ENCODE measurements around the gene LRIG2.

Gene LRIG2

GRCh38 chr1:113138778-113139177, 65.8 kb downstream of the LRIG2 start:
- no peak for TF ChIP-seq CTCF (IDR thresholded peaks at IDR 0.05; ENCODE audit: borderline replicate concordance, insufficient read depth, low read depth, low read length)

GRCh38 chr1:113140176-113140575, 67.2 kb downstream of the LRIG2 start:
- H3K4me3 ChIP-seq (ENCODE audit: low read depth, low read length) = no peak overlapping the region
- no peak for TF ChIP-seq CTCF (IDR thresholded peaks at IDR 0.05; ENCODE audit: borderline replicate concordance, insufficient read depth, low read depth, low read length)

More at GRCh38 chr1:113138778-113139177, 65.8 kb downstream of the LRIG2 start:
- no peak overlapping the region for H3K4me3 ChIP-seq (ENCODE audit: low read depth, low read length)

GRCh38 chr1:113140588-113141446, 67.8 kb downstream of the LRIG2 start:
- H3K4me3 ChIP-seq (ENCODE audit: low read depth, low read length) = no peak overlapping the region

GRCh38 chr1:113141650-113142473, 68.9 kb downstream of the LRIG2 start:
- no peak for TF ChIP-seq CTCF (IDR thresholded peaks at IDR 0.05; ENCODE audit: borderline replicate concordance, insufficient read depth, low read depth, low read length)
- no peak overlapping the region for H3K4me3 ChIP-seq (ENCODE audit: low read depth, low read length)

More at GRCh38 chr1:113140588-113141446, 67.8 kb downstream of the LRIG2 start:
- peak; percentile 62 for TF ChIP-seq CTCF (IDR thresholded peaks at IDR 0.05; ENCODE audit: borderline replicate concordance, insufficient read depth, low read depth, low read length)

- no peak overlapping the region for H3K4me3 ChIP-seq (ENCODE audit: low read depth, low read length)
- no peak for TF ChIP-seq CTCF (IDR thresholded peaks at IDR 0.05; ENCODE audit: borderline replicate concordance, insufficient read depth, low read depth, low read length)
These were observed 69.8 kb downstream of the LRIG2 start for GRCh38 chr1:113142791-113143190.

GRCh38 chr1:113146242-113147072, 73.5 kb downstream of the LRIG2 start:
- TF ChIP-seq CTCF (IDR thresholded peaks at IDR 0.05; ENCODE audit: borderline replicate concordance, insufficient read depth, low read depth, low read length) = no peak
- no peak overlapping the region for H3K4me3 ChIP-seq (ENCODE audit: low read depth, low read length)

All from GM12875 (cell line).